Fibroblast of skin of left biceps (primary cell): ENCODE measurements around the gene CRTC1.
"Not testable (repeated sequence)": the region's sequence is repeated elsewhere in the genome, so short reads cannot be mapped to it uniquely, and the experiment has no call there.

Experiments used
- DNase-seq, 2 experiments: peaks; one replicate each; pipeline ENCODE4 v3.0.0-alpha.2; 2013; ENCODE audit warnings: low read depth in 2 of 2

Gene CRTC1

GRCh38 chr19:18669883-18670282, 13.6 kb upstream of the CRTC1 start:
- no peak for DNase-seq

GRCh38 chr19:18670312-18670711, 13.2 kb upstream of the CRTC1 start:
- DNase-seq, result no peak

GRCh38 chr19:18671303-18672043, 12.0 kb upstream of the CRTC1 start:
- no peak for DNase-seq

GRCh38 chr19:18672044-18672451, 11.4 kb upstream of the CRTC1 start:
- no peak for DNase-seq

GRCh38 chr19:18672606-18673337, 10.7 kb upstream of the CRTC1 start:
- no peak for DNase-seq

GRCh38 chr19:18674616-18675015, 8.9 kb upstream of the CRTC1 start:
- no peak for DNase-seq

- no peak for DNase-seq
Measured at GRCh38 chr19:18675779-18676178, 7.7 kb upstream of the CRTC1 start.

GRCh38 chr19:18676692-18677091, 6.8 kb upstream of the CRTC1 start:
- no peak for DNase-seq

GRCh38 chr19:18677156-18677555, 6.3 kb upstream of the CRTC1 start:
- no peak for DNase-seq

GRCh38 chr19:18680148-18680547, 3.3 kb upstream of the CRTC1 start:
- not testable (repeated sequence) for DNase-seq

- DNase-seq, result no peak
Measured at GRCh38 chr19:18682807-18683108, 722 bp upstream of the CRTC1 start.

GRCh38 chr19:18683958-18684641, 620 bp downstream of the CRTC1 start:
- DNase-seq, result no peak

- DNase-seq, result no peak
Measured at GRCh38 chr19:18684642-18684993, 1.1 kb downstream of the CRTC1 start.

- DNase-seq, result no peak
Measured at GRCh38 chr19:18685597-18686190, 2.2 kb downstream of the CRTC1 start.

- no peak for DNase-seq
Measured at GRCh38 chr19:18687740-18688465, 4.4 kb downstream of the CRTC1 start.

- no peak for DNase-seq
Measured at GRCh38 chr19:18696023-18696422, 12.5 kb downstream of the CRTC1 start.

GRCh38 chr19:18697680-18698079, 14.2 kb downstream of the CRTC1 start:
- no peak for DNase-seq

GRCh38 chr19:18698321-18699167, 15.1 kb downstream of the CRTC1 start:
- no peak for DNase-seq

- DNase-seq, result no peak
Measured at GRCh38 chr19:18699403-18700054, 16.0 kb downstream of the CRTC1 start.

GRCh38 chr19:18700501-18701249, 17.2 kb downstream of the CRTC1 start:
- peak in 1 of 2 experiments; percentile 9 for DNase-seq
